K562 (cell line): ENCODE results near the gene SRCAP. TPM values are rescaled to one million over a fixed set of nuclear protein-coding genes. Genes with fewer than 3 reads are reported as not detected.

Experiments
- ATF1 ChIP-seq, 2 experiments: fragments of 450-650 bp in 1 of 2; IDR thresholded peaks; 2 replicates each; pipeline ENCODE4 v1.6.1; 2016; ENCODE audit warnings: missing compliant biosample characterization in 1 of 2, missing genetic modification characterization in 1 of 2
- BHLHE40 ChIP-seq: IDR thresholded peaks from 2 replicates; pipeline ENCODE4 v1.6.1; 2011; ENCODE audit warnings: low read length, improper control_type of control experiment
- ETS2 ChIP-seq: IDR thresholded peaks from 2 replicates; pipeline ENCODE4 v1.6.1; 2016; ENCODE audit warnings: borderline replicate concordance, missing genetic modification characterization, mild to moderate bottlenecking, moderate library complexity, missing compliant biosample characterization; ENCODE audit not compliant: poor library complexity, severe bottlenecking
- GABPB2 ChIP-seq: fragments of 250-450 bp; sonication (Bioruptor Pico); conservative IDR thresholded peaks from 2 replicates; pipeline ENCODE4 v1.5.1; 2021; ENCODE audit warnings: mild to moderate bottlenecking
- KLF13 ChIP-seq: fragments of 450-650 bp; IDR thresholded peaks from 2 replicates; pipeline ENCODE4 v1.6.1; 2016; ENCODE audit warnings: missing genetic modification characterization, low read depth, mild to moderate bottlenecking, missing compliant biosample characterization, moderate library complexity, borderline replicate concordance
- MEF2A ChIP-seq: IDR thresholded peaks from 2 replicates; pipeline ENCODE4 v1.6.1; 2011; ENCODE audit warnings: low read depth, mild to moderate bottlenecking, low read length, moderate library complexity; ENCODE audit not compliant: control insufficient read depth
- SMAD3 ChIP-seq: fragments of 450-650 bp; formaldehyde crosslinking; conservative IDR thresholded peaks from 2 replicates; pipeline ENCODE4 v1.4.0; 2020; ENCODE audit warnings: mild to moderate bottlenecking
- SMARCA4 ChIP-seq: fragments of 450-650 bp; IDR thresholded peaks from 2 replicates; pipeline ENCODE4 v1.6.1; 2016
- polyA plus RNA-seq, 8 experiments: library from polyadenylated mRNA; depleted of rRNA in 4 of 8; stranded (reverse) in 5 of 8; unstranded in 3 of 8; fragments of >200 nt; fragmentation: Nextera tagmentation in 2 of 8; fragmentation: Illumina TruSeq in 1 of 8; extraction: Ambion mirVana in 2 of 8; extraction: Trizol in 1 of 8; gene quantifications; 2 replicates each; pipeline versions ENCODE4 v1.2.1 to v1.2.3, GENCODE V29; 2011 to 2014; ENCODE audit warnings: inconsistent platforms in 1 of 8, missing spikeins in 1 of 8
- total RNA-seq, 7 experiments: library from RNA; depleted of rRNA in 6 of 7; stranded (reverse); fragments of >200 nt in 6 of 7; fragmentation: Illumina TruSeq in 2 of 7; extraction: Trizol in 2 of 7; gene quantifications; 2 replicates each; pipeline versions ENCODE4 v1.2.1 to v1.2.3, GENCODE V29; 2011 to 2021; ENCODE audit warnings: low replicate concordance in 1 of 7
- TF ChIP-seq, protein P1 (sequence below): fragments of 200-600 bp; sonication (generic); IDR thresholded peaks from one replicate; pipeline ENCODE4 v1.6.1; 2012; ENCODE audit warnings: mild to moderate bottlenecking, low read depth, low read length, inconsistent platforms
- TF ChIP-seq, protein P2 (sequence below): sonication (generic); IDR thresholded peaks from 2 replicates; pipeline ENCODE4 v1.6.1; 2016
- TF ChIP-seq, protein P3 (sequence below): fragments of 150-350 bp; conservative IDR thresholded peaks from 2 replicates; pipeline ENCODE4 v1.6.1; 2014; ENCODE audit warnings: low read length

Gene SRCAP
- total and polyA plus RNA-seq, 9 of the 15 experiments (the other 6 are each of a cell fraction or from before 2014, with no cell fraction given): 0.21 to 62.6 (median 5.8) TPM

DNA sequence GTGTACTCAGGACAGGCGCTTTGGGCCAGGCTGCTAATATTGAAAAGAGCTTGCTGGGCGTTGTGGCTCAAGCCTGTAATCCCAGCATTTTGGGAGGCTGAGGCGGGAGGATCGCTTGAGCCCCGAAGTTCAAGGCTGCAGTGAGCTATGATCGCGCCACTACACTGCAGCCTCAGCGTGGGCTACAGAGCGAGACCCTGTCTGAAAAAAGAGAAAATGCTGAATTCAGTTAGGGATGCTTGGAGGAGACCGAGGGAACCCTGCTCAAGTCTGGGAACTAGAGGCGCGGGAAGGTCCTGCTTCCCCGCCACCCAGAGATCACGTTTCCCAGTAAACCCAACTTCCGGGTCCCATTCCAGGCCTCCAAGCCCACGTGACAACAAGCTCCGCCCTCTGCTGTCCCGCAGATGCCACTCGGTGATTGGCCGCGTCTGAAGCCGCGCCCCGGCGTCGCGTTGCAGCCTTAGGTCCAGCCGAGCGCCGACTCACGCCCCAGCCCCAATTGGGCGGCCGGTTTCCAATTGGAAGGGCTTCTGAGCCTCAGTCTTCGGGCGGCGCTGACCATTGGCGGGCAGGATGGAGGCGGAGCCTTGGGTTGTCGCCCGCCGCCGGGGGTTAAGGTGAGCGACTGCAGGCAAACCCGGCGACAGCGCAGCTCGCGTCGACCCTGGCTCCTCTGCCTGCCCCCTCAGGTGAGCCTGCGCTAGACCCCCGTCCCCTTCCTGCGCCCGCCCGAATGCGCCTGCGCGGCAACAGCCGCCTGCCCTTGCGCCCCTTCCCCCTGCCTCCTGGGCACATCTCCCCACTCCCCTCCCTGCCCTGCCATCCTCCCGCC is 49.0 kb downstream of the SRCAP start, which contains the start of gene PHKG2 (continued):
- TF ChIP-seq ATF1 (CRISPR knock-in tag; IDR thresholded peaks at IDR 0.05) (no peak; the same call in 1 of the 2 replicates), ATF1 (tag; IDR thresholded peaks at IDR 0.05) (peak; percentile 79), ETS2 (no peak), SMARCA4 (no peak), MEF2A (no peak), BHLHE40 (peak; percentile 97), KLF13 (tag) (no peak), SMAD3 (0 out of 2 replicates have a peak, but pooled peaks have one; percentile 51), GABPB2 (no peak)
- TF ChIP-seq, protein P1, sequence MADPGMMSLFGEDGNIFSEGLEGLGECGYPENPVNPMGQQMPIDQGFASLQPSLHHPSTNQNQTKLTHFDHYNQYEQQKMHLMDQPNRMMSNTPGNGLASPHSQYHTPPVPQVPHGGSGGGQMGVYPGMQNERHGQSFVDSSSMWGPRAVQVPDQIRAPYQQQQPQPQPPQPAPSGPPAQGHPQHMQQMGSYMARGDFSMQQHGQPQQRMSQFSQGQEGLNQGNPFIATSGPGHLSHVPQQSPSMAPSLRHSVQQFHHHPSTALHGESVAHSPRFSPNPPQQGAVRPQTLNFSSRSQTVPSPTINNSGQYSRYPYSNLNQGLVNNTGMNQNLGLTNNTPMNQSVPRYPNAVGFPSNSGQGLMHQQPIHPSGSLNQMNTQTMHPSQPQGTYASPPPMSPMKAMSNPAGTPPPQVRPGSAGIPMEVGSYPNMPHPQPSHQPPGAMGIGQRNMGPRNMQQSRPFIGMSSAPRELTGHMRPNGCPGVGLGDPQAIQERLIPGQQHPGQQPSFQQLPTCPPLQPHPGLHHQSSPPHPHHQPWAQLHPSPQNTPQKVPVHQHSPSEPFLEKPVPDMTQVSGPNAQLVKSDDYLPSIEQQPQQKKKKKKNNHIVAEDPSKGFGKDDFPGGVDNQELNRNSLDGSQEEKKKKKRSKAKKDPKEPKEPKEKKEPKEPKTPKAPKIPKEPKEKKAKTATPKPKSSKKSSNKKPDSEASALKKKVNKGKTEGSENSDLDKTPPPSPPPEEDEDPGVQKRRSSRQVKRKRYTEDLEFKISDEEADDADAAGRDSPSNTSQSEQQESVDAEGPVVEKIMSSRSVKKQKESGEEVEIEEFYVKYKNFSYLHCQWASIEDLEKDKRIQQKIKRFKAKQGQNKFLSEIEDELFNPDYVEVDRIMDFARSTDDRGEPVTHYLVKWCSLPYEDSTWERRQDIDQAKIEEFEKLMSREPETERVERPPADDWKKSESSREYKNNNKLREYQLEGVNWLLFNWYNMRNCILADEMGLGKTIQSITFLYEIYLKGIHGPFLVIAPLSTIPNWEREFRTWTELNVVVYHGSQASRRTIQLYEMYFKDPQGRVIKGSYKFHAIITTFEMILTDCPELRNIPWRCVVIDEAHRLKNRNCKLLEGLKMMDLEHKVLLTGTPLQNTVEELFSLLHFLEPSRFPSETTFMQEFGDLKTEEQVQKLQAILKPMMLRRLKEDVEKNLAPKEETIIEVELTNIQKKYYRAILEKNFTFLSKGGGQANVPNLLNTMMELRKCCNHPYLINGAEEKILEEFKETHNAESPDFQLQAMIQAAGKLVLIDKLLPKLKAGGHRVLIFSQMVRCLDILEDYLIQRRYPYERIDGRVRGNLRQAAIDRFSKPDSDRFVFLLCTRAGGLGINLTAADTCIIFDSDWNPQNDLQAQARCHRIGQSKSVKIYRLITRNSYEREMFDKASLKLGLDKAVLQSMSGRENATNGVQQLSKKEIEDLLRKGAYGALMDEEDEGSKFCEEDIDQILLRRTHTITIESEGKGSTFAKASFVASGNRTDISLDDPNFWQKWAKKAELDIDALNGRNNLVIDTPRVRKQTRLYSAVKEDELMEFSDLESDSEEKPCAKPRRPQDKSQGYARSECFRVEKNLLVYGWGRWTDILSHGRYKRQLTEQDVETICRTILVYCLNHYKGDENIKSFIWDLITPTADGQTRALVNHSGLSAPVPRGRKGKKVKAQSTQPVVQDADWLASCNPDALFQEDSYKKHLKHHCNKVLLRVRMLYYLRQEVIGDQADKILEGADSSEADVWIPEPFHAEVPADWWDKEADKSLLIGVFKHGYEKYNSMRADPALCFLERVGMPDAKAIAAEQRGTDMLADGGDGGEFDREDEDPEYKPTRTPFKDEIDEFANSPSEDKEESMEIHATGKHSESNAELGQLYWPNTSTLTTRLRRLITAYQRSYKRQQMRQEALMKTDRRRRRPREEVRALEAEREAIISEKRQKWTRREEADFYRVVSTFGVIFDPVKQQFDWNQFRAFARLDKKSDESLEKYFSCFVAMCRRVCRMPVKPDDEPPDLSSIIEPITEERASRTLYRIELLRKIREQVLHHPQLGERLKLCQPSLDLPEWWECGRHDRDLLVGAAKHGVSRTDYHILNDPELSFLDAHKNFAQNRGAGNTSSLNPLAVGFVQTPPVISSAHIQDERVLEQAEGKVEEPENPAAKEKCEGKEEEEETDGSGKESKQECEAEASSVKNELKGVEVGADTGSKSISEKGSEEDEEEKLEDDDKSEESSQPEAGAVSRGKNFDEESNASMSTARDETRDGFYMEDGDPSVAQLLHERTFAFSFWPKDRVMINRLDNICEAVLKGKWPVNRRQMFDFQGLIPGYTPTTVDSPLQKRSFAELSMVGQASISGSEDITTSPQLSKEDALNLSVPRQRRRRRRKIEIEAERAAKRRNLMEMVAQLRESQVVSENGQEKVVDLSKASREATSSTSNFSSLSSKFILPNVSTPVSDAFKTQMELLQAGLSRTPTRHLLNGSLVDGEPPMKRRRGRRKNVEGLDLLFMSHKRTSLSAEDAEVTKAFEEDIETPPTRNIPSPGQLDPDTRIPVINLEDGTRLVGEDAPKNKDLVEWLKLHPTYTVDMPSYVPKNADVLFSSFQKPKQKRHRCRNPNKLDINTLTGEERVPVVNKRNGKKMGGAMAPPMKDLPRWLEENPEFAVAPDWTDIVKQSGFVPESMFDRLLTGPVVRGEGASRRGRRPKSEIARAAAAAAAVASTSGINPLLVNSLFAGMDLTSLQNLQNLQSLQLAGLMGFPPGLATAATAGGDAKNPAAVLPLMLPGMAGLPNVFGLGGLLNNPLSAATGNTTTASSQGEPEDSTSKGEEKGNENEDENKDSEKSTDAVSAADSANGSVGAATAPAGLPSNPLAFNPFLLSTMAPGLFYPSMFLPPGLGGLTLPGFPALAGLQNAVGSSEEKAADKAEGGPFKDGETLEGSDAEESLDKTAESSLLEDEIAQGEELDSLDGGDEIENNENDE: no peak
- TF ChIP-seq, protein P2, sequence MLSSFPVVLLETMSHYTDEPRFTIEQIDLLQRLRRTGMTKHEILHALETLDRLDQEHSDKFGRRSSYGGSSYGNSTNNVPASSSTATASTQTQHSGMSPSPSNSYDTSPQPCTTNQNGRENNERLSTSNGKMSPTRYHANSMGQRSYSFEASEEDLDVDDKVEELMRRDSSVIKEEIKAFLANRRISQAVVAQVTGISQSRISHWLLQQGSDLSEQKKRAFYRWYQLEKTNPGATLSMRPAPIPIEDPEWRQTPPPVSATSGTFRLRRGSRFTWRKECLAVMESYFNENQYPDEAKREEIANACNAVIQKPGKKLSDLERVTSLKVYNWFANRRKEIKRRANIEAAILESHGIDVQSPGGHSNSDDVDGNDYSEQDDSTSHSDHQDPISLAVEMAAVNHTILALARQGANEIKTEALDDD: no peak
- TF ChIP-seq, protein P3, sequence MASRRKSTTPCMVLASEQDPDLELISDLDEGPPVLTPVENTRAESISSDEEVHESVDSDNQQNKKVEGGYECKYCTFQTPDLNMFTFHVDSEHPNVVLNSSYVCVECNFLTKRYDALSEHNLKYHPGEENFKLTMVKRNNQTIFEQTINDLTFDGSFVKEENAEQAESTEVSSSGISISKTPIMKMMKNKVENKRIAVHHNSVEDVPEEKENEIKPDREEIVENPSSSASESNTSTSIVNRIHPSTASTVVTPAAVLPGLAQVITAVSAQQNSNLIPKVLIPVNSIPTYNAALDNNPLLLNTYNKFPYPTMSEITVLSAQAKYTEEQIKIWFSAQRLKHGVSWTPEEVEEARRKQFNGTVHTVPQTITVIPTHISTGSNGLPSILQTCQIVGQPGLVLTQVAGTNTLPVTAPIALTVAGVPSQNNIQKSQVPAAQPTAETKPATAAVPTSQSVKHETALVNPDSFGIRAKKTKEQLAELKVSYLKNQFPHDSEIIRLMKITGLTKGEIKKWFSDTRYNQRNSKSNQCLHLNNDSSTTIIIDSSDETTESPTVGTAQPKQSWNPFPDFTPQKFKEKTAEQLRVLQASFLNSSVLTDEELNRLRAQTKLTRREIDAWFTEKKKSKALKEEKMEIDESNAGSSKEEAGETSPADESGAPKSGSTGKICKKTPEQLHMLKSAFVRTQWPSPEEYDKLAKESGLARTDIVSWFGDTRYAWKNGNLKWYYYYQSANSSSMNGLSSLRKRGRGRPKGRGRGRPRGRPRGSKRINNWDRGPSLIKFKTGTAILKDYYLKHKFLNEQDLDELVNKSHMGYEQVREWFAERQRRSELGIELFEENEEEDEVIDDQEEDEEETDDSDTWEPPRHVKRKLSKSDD: no peak
